ENCODE data around the gene LIMS3. TPM values are rescaled to one million over a fixed set of nuclear protein-coding genes. Genes with fewer than 3 reads are reported as not detected.
"Not testable (repeated sequence)": the region's sequence is repeated elsewhere in the genome, so short reads cannot be mapped to it uniquely, and the experiment has no call there.

LIMS3 gene
- total RNA-seq, 1 experiment from 2014 or later: 6.4 TPM

GRCh38 chr2:109924481-109924880 lies 26.0 kb downstream of the LIMS3 start:
- DNase-seq (ENCODE audit: low read depth): not testable (repeated sequence)

GRCh38 chr2:109927803-109928202 lies 29.3 kb downstream of the LIMS3 start:
- not testable (repeated sequence) for DNase-seq (ENCODE audit: low read depth)

GRCh38 chr2:109929222-109929621 lies 30.7 kb downstream of the LIMS3 start:
- not testable (repeated sequence) for DNase-seq (ENCODE audit: low read depth)

GRCh38 chr2:109936534-109936933 lies 38.0 kb downstream of the LIMS3 start:
- DNase-seq (ENCODE audit: low read depth): not testable (repeated sequence)

- DNase-seq (ENCODE audit: low read depth): not testable (repeated sequence)
These were observed 46.9 kb downstream of the LIMS3 start for GRCh38 chr2:109945362-109945761.

- DNase-seq (ENCODE audit: low read depth): not testable (repeated sequence)
These were observed 48.9 kb downstream of the LIMS3 start for GRCh38 chr2:109947262-109947958.

- not testable (repeated sequence) for DNase-seq (ENCODE audit: low read depth)
These were observed 49.6 kb downstream of the LIMS3 start for GRCh38 chr2:109947959-109948520.

- DNase-seq (ENCODE audit: low read depth): not testable (repeated sequence)
These were observed 51.8 kb downstream of the LIMS3 start for GRCh38 chr2:109950146-109950843.

GRCh38 chr2:109963942-109964341 lies 65.5 kb downstream of the LIMS3 start:
- DNase-seq (ENCODE audit: low read depth): not testable (repeated sequence)

GRCh38 chr2:109965482-109965881 lies 67.0 kb downstream of the LIMS3 start:
- not testable (repeated sequence) for DNase-seq (ENCODE audit: low read depth)

GRCh38 chr2:109966107-109966736 lies 67.7 kb downstream of the LIMS3 start:
- not testable (repeated sequence) for DNase-seq (ENCODE audit: low read depth)

- DNase-seq (ENCODE audit: low read depth): not testable (repeated sequence)
These were observed 68.4 kb downstream of the LIMS3 start for GRCh38 chr2:109966858-109967257.

- not testable (repeated sequence) for DNase-seq (ENCODE audit: low read depth)
These were observed 71.4 kb downstream of the LIMS3 start for GRCh38 chr2:109969864-109970263.

- DNase-seq (ENCODE audit: low read depth): not testable (repeated sequence)
These were observed 73.2 kb downstream of the LIMS3 start for GRCh38 chr2:109971710-109972109.

Other genes starting within 250 kb of the LIMS3 start
- gene RGPD5, start 104.4 kb upstream of the LIMS3 start, total RNA-seq (2014; rRNA removed; shearing (Covaris generic)): 5.7 and 14.5 TPM in 2 replicates
- gene MALL, start 217.1 kb downstream of the LIMS3 start, total RNA-seq (2014; rRNA removed; shearing (Covaris generic)): 0.07 and 0.77 TPM in 2 replicates